GM18520 (cell line): ENCODE measurements around the gene ATP11A.
"Not testable (repeated sequence)": the region's sequence is repeated elsewhere in the genome, so short reads cannot be mapped to it uniquely, and the experiment has no call there.

ENCODE experiments used
- ATAC-seq: cut with Tn5 transposase; IDR thresholded peaks from one replicate; pipeline ENCODE4 v1.9.1; 2021; ENCODE audit not compliant: unreplicated experiment

ATP11A gene

GRCh38 chr13:112708560-112709240 lies 18.9 kb downstream of the ATP11A start:
- ATAC-seq = no peak

GRCh38 chr13:112709316-112709715 lies 19.5 kb downstream of the ATP11A start:
- ATAC-seq = not testable (repeated sequence)

GRCh38 chr13:112709825-112710783 lies 20.3 kb downstream of the ATP11A start:
- ATAC-seq = no peak

- ATAC-seq = no peak
Measured at GRCh38 chr13:112710855-112711527, 21.2 kb downstream of the ATP11A start.

GRCh38 chr13:112711528-112712265 lies 21.9 kb downstream of the ATP11A start:
- no peak for ATAC-seq

- ATAC-seq = no peak
Measured at GRCh38 chr13:112712451-112713207, 22.8 kb downstream of the ATP11A start.

- ATAC-seq = no peak
Measured at GRCh38 chr13:112713517-112714253, 23.8 kb downstream of the ATP11A start.

- no peak for ATAC-seq
Measured at GRCh38 chr13:112714376-112715174, 24.7 kb downstream of the ATP11A start.

- ATAC-seq = no peak
Measured at GRCh38 chr13:112715210-112715609, 25.4 kb downstream of the ATP11A start.

GRCh38 chr13:112715715-112716460 lies 26.1 kb downstream of the ATP11A start:
- no peak for ATAC-seq

- ATAC-seq = no peak
Measured at GRCh38 chr13:112716461-112716820, 26.6 kb downstream of the ATP11A start.

- no peak for ATAC-seq
Measured at GRCh38 chr13:112716841-112717520, 27.1 kb downstream of the ATP11A start.

- ATAC-seq = no peak
Measured at GRCh38 chr13:112718318-112718717, 28.5 kb downstream of the ATP11A start.

GRCh38 chr13:112719016-112719415 lies 29.2 kb downstream of the ATP11A start:
- no peak for ATAC-seq

GRCh38 chr13:112719556-112719955 lies 29.7 kb downstream of the ATP11A start:
- ATAC-seq = no peak

- ATAC-seq = no peak
Measured at GRCh38 chr13:112720251-112720650, 30.4 kb downstream of the ATP11A start.

- ATAC-seq = no peak
Measured at GRCh38 chr13:112720814-112721197, 31.0 kb downstream of the ATP11A start.
